Measurements from ENCODE around the gene ZNF573. TPM values are rescaled to one million over a fixed set of nuclear protein-coding genes. Genes with fewer than 3 reads are reported as not detected.

ZNF573 gene
- total and polyA plus RNA-seq, 2 donors (not counting 3 experiments of a cell fraction or from before 2014, with no cell fraction given) = 1.4 to 6.3 TPM

DNA sequence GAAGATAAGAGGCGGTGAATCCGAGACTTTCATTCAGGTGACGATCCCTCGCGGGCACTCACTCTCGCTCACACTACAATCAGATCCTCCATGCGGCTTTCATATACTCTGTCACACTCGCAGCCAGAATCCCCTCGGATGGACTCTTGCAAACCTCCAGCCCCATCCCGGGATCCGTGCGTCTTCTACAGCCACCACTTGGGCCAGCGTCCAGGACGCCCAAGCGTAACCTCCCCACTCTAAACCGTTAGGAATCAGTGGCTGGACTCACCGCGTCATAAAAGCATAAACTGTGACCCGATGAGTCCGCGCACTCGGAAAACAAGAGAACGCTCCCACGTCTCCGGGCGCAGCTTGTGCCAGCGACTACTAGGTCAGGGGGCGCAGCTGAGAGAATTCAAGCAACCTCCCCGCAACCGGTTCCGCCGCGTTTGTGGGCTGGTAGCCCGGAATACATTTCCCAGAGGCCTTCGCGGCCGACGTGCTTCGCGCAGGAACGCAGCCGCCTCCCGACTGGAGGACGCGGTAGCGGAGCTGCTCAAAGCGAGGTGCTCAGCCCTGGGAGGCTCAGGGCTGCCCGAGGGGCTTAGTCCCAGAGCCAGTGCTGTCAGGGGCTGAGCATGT, 87.4 kb downstream of the ZNF573 start:
- H2AFZ ChIP-seq (ENCODE audit: low read depth, low read length) = peak overlapping the region; percentile 94
- no peaks in the 10 kb centered on the region for H3K36me3 ChIP-seq (ENCODE audit: control insufficient read depth in 2 of 2, extremely low read depth in 1 of 2, insufficient read depth in 2 of 2, low read length in 2 of 2)
- dilution Hi-C loops (cut with MboI; ENCODE audit: extremely low pct_ligation_motif_present, low sequenced_read_pairs) = no loop called here
- no peaks in the 10 kb centered on the region for H3K9me3 ChIP-seq (replicated peaks; ENCODE audit: control insufficient read depth, insufficient read depth, low read length)
- peak; percentile 86 for FAIRE-seq
- peak; percentile 42 for TF ChIP-seq POLR2A (IDR thresholded peaks at IDR 0.05; ENCODE audit: low read depth, low read length)
- no peak for TF ChIP-seq POLR2AphosphoS5 (IDR thresholded peaks at IDR 0.05; ENCODE audit: insufficient read depth, low read depth, low read length)
- TF ChIP-seq MYC (IDR thresholded peaks at IDR 0.05; ENCODE audit: low read depth, low read length) = no peak
- no peak for TF ChIP-seq GATA2 (IDR thresholded peaks at IDR 0.05; ENCODE audit: insufficient read depth, insufficient read length, low read depth, low read length)
- no peak for TF ChIP-seq JUN (IDR thresholded peaks at IDR 0.05; ENCODE audit: borderline replicate concordance, insufficient read depth, insufficient read length, low read depth)
- TF ChIP-seq, protein P1, sequence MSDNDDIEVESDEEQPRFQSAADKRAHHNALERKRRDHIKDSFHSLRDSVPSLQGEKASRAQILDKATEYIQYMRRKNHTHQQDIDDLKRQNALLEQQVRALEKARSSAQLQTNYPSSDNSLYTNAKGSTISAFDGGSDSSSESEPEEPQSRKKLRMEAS (IDR thresholded peaks at IDR 0.05; ENCODE audit: insufficient read depth, insufficient read length) = no peak
- CTCF ChIA-PET = no interaction called here
- peak overlapping the region; percentile 6 for H3K9ac ChIP-seq (replicated peaks; ENCODE audit: extremely low read depth, insufficient read depth, low read length)
- POLR2A ChIA-PET = interaction anchor here (1.5 kb wide), 1 partner anchor 88 kb away, joined by 4 read pairs; the partner anchor contains the start of gene ZNF573
- intact Hi-C loops (cut with micrococcal nuclease) = no loop called here
- H3K27ac ChIP-seq (ENCODE audit: insufficient read depth, low read depth, low read length) = no peak overlapping the region
- DNase-seq (ENCODE audit: low read depth, low spot score) = peak; percentile 90
- peak overlapping the region; percentile 68 for H3K4me2 ChIP-seq (ENCODE audit: insufficient read depth, low read length)
- BruUV-seq (replicated peaks) = no TSS peak
- no peaks in the 10 kb centered on the region for H3K9me1 ChIP-seq (replicated peaks; ENCODE audit: control insufficient read depth, extremely low read depth, insufficient read depth, low read length)
- no peaks in the 10 kb centered on the region for H4K20me1 ChIP-seq (replicated peaks; ENCODE audit: control insufficient read depth, extremely low read depth, insufficient read depth, low read length)
- H3K4me1 ChIP-seq (ENCODE audit: control insufficient read depth, extremely low read depth, insufficient read depth, low read length) = no peaks in the 10 kb centered on the region
- H3K27me3 ChIP-seq (ENCODE audit: control insufficient read depth in 2 of 2, insufficient read depth in 2 of 2, low read length in 2 of 2) = no peaks in the 10 kb centered on the region
- no peaks in the 10 kb centered on the region for H3K79me2 ChIP-seq (ENCODE audit: control insufficient read depth, insufficient read depth, low read length)
- H3K4me3 ChIP-seq (replicated peaks in 1 of 3; ENCODE audit: insufficient read depth in 1 of 3, low read depth in 1 of 3, low read length in 3 of 3) = peak overlapping the region; percentile 24 to 61 (median 57)

Small RNAs within 50 kb of the gene (small RNA-seq; reads per million reads assigned to genes)
- gene SELENOKP1 (ENCODE audit: insufficient read depth, insufficient read length, low read depth, low replicate concordance) = not detected

Other genes starting within 250 kb of the ZNF573 start
- 2.0 and 2.1 TPM in 2 replicates for gene ZNF571, start 184.8 kb downstream of the ZNF573 start, total RNA-seq
- 0.70 and 0.78 TPM in 2 replicates for gene ZNF571, start 184.8 kb downstream of the ZNF573 start, polyA plus RNA-seq
- 0.75 and 0.83 TPM in 2 replicates for gene ZNF540, start 184.7 kb downstream of the ZNF573 start, total RNA-seq
- 0.08 and 0.25 TPM in 2 replicates for gene ZNF540, start 184.7 kb downstream of the ZNF573 start, polyA plus RNA-seq
- 7.6 and 11.1 TPM in 2 replicates for gene ZFP30, start 124.1 kb downstream of the ZNF573 start, total RNA-seq
- 1.6 and 1.7 TPM in 2 replicates for gene ZFP30, start 124.1 kb downstream of the ZNF573 start, polyA plus RNA-seq
- 4.5 and 5.2 TPM in 2 replicates for gene ZNF607, start 59.8 kb downstream of the ZNF573 start, total RNA-seq
- 1.3 and 1.7 TPM in 2 replicates for gene ZNF607, start 59.8 kb downstream of the ZNF573 start, polyA plus RNA-seq
- gene WDR87, start 127.0 kb upstream of the ZNF573 start, total RNA-seq = not detected in 2 replicates
- gene WDR87, start 127.0 kb upstream of the ZNF573 start, polyA plus RNA-seq = under 0.01 TPM in 1 of 2 replicates, not detected in the other
- gene SIPA1L3, start 127.6 kb upstream of the ZNF573 start, total RNA-seq = 44.4 and 47.2 TPM in 2 replicates
- gene SIPA1L3, start 127.6 kb upstream of the ZNF573 start, polyA plus RNA-seq = 7.1 and 14.2 TPM in 2 replicates